Activated T-helper 1 cell treated with anti-CD3 and anti-CD28 coated beads, Interleukin-12 subunit alpha, Interleukin-12 subunit beta, Interleukin-2, Interleukin-4 antibody, amounts not matched to agents 30 ng/mL and 10 ng/mL and 1 ng/mL, durations not matched to agents 14 hours and 24 hours and 36 hours (primary cell): ENCODE results near the gene KCNT1. TPM values are rescaled to one million over a fixed set of nuclear protein-coding genes. Genes with fewer than 3 reads are reported as not detected.

Experiments
- DNase-seq: peaks from one replicate; pipeline ENCODE4 v3.0.0; 2021; ENCODE audit warnings: low spot score
- H3K27ac Mint-ChIP-seq: one replicate; pipeline ENCODE4 v1.8.0; 2021; ENCODE audit warnings: mild to moderate bottlenecking, mixed read lengths
- H3K27me3 Mint-ChIP-seq: one replicate; pipeline ENCODE4 v1.8.0; 2022; ENCODE audit warnings: mild to moderate bottlenecking, moderate library complexity, mixed read lengths; ENCODE audit not compliant: insufficient read depth
- H3K36me3 Mint-ChIP-seq: one replicate; pipeline ENCODE4 v1.8.0; 2021; ENCODE audit warnings: low read depth, mixed read lengths
- H3K4me1 Mint-ChIP-seq: one replicate; pipeline ENCODE4 v1.8.0; 2021; ENCODE audit warnings: low read depth, mixed read lengths
- H3K4me3 Mint-ChIP-seq: one replicate; pipeline ENCODE4 v1.8.0; 2021; ENCODE audit warnings: mild to moderate bottlenecking, moderate library complexity, mixed read lengths
- H3K9me3 Mint-ChIP-seq: one replicate; pipeline ENCODE4 v1.8.0; 2021; ENCODE audit warnings: mixed read lengths
- intact Hi-C: fragments of 100-400 bp; cut with micrococcal nuclease; formaldehyde crosslinking; loops from one replicate; pipeline ENCODE4 v1.15.1; 2024
- total RNA-seq: library from RNA; stranded (reverse); gene quantifications from 2 replicates; pipeline ENCODE4 v1.2.3, GENCODE V29; 2022

The KCNT1 gene
- total RNA-seq, 1 donor from 2014 or later: not detected

GRCh38 chr9:135840107-135840506 is 138.1 kb downstream of the KCNT1 start:
- Mint-ChIP-seq H3K4me1 (peaks cover 6% of the 10 kb centered on the region), H3K36me3 (peaks cover 18% of the 10 kb centered on the region), H3K27ac (no peak overlapping the region), H3K9me3 (peaks cover 14% of the 10 kb centered on the region), H3K27me3 (no peaks in the 10 kb centered on the region), H3K4me3 (no peak overlapping the region)
- intact Hi-C loops: no loop called here
- DNase-seq: no peak

GRCh38 chr9:135840539-135840938 is 138.6 kb downstream of the KCNT1 start:
- H3K36me3 Mint-ChIP-seq: peaks cover 22% of the 10 kb centered on the region
- no peak for DNase-seq
- no peaks in the 10 kb centered on the region for H3K27me3 Mint-ChIP-seq
- H3K4me3 Mint-ChIP-seq: no peak overlapping the region
- intact Hi-C loops: no loop called here
- peaks cover 18% of the 10 kb centered on the region for H3K9me3 Mint-ChIP-seq
- no peak overlapping the region for H3K27ac Mint-ChIP-seq
- H3K4me1 Mint-ChIP-seq: peaks cover 6% of the 10 kb centered on the region

Other genes with a start within 250 kb of the KCNT1 start
- gene PPP1R26, start 222.4 kb upstream of the KCNT1 start, total RNA-seq: 0.86 and 1.2 TPM in 2 replicates
- gene MRPS2, start 201.5 kb upstream of the KCNT1 start, total RNA-seq: 66.6 and 70.8 TPM in 2 replicates
- gene LCN1, start 180.7 kb upstream of the KCNT1 start, total RNA-seq: not detected in 2 replicates
- gene OBP2A, start 156.1 kb upstream of the KCNT1 start, total RNA-seq: not detected in 2 replicates
- not detected in 2 replicates for gene PAEP, start 140.4 kb upstream of the KCNT1 start, total RNA-seq
- not detected in 2 replicates for gene GLT6D1, start 62.6 kb upstream of the KCNT1 start, total RNA-seq
- not detected in 2 replicates for gene LCN9, start 38.9 kb upstream of the KCNT1 start, total RNA-seq
- gene SOHLH1, start 2.7 kb upstream of the KCNT1 start, total RNA-seq: not detected in 2 replicates
- gene CAMSAP1, start 205.4 kb downstream of the KCNT1 start, total RNA-seq: 43.3 and 43.8 TPM in 2 replicates